Measurements from ENCODE around the gene ARID4A.
"Not testable (repeated sequence)": the region's sequence is repeated elsewhere in the genome, so short reads cannot be mapped to it uniquely, and the experiment has no call there.

ARID4A gene

DNA sequence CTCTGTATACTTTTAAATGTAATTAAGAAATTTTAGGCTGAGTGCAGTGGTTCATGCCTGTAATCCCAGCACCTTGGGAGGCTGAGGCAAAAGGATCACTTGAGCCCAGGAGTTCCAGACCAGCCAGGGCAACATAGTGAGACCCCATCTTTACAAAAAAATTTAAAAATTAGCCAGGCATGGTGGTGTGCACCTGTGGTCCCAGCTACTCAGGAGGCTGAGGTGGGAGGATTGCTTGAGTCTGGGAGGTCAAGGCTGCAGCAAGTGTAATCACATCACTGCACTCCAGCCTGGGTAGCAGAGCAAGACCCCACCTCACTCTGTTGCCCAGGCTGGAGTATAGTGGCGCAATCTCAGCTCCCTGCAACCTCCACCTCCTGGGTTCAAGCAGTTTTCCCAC, 63.9 kb downstream of the ARID4A start:
- DNase-seq, result not testable (repeated sequence)

DNA sequence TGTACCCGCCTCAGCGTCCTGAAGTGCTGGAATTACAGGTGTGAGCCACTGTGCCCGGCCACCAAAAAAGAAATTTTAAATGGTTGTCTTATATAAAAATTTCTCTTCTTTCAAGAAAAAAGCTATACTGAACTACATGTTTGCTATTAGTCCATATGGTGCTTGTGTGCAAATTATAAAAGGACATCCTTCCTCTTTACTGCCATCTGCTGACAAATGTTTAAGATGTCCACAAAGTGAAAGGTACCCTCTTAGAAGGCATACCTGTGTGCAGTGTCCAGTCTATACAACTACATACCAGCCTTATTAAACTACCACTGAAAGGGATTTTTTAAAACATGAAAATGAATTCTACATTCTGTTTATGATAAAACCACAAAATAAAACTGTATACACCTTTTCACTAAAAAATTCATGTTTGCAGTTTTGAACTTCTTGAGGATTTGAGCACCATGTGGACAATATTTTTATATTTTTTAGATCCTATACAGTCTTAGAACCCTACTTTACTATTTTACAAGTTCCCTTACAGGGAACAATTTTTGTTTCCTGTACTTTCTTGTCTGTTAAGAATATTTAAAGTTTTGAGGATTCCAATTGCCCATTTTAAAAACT, 64.5 kb downstream of the ARID4A start:
- DNase-seq, result peak in 1 of 5 donors; percentile 21

DNA sequence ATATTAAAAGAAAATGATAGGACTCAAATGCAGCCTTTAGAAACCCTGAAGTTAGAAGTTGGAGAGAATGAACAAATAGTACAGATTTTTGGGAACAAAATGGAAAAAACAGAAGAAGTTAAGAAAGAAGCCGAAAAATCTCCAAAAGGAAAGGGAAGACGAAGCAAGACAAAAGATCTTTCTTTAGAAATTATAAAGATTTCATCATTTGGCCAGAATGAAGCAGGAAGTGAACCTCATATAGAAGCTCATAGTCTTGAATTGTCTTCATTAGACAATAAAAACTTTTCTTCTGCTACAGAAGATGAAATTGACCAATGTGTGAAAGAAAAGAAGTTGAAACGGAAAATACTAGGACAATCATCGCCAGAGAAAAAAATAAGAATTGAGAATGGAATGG, 66.0 kb downstream of the ARID4A start:
- no peak for DNase-seq

DNA sequence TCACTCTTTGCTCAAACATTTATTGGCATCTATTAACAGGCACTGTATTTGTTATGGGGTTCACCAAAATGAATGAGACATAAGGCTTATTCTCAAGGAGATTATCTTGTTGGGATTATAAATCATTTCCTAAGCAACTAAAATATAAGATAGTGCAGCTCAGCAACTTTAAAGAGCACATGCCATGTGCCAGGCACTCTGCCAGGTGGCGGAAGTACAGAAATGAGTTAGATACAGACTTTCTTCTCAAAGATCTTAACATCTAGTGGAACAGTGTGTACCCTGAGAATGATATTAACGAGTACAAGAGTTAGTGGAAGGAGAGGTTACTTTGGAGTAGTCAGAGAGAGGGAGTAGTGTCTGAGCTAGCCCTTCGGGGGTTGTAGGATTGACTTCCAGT, 68.9 kb downstream of the ARID4A start:
- DNase-seq, result no peak

DNA sequence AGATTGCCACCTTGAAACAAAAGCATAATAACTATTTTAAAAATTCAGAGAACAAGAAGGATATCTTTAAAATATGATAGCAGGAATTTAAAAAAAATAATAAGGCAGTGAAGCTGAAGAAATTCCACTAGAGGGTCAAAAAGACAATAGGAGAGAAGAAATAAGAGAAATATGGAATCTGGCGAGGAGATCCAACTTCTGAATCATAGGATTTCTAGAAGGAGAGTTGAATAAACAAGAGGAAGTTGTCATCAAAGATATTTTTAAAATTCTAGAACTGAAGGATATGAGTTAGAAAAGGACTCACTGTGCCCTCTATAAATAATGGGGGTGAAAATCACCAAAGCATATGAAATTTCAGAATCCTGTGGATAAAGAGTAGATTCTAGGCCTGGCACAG, 70.6 kb downstream of the ARID4A start:
- DNase-seq, result no peak

DNA sequence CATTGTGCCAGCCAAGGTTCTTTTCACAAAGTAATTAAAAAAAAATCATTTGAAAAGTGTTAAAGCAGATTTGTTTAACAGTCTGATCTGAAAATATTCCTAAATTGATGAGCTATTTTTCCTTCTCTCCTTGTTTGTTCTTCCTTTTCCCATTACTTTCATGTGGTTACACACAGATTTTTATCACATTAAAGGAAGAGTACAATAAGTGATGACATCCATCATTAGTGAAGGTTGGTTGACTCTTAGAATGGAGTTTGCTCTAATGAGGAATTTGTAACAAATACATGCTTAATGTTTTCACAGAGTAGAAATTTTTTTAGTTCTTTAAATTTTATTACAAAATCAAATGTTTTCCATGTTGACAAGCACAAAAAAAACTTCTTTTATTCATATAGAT, 78.4 kb downstream of the ARID4A start:
- no peak for DNase-seq

DNA sequence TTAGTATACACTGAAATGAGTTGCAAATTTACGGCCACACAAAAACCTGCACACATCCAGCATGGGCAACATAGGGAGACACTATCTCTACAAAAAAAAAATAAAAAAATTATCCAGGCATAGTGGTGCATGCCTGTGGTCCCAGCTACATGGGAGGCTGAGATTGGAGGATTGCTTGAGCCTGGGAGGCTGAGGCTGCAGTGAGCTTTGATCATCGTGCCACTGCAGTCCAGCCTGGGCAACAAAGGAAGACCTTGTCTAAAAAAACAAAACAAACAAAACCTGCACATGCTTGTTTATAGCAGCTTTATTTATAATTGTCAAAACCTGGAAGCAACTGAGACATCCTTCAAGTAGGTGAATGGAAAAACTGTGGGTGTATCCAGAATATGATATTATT, 92.5 kb downstream of the ARID4A start:
- DNase-seq, result no peak

DNA sequence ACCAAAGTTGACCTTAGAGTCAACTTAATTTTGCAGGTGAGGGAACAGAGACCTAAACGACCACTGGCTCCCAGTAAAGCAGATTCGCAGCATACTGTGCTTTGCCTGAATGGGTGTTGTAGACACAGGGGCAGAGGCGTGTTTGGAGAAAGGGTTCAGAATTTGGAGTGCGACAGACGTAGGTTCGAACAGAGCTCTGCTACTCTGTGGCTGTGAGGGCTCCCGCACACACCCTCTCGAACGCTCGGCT, 97.1 kb downstream of the ARID4A start:
- DNase-seq, result no peak

DNA sequence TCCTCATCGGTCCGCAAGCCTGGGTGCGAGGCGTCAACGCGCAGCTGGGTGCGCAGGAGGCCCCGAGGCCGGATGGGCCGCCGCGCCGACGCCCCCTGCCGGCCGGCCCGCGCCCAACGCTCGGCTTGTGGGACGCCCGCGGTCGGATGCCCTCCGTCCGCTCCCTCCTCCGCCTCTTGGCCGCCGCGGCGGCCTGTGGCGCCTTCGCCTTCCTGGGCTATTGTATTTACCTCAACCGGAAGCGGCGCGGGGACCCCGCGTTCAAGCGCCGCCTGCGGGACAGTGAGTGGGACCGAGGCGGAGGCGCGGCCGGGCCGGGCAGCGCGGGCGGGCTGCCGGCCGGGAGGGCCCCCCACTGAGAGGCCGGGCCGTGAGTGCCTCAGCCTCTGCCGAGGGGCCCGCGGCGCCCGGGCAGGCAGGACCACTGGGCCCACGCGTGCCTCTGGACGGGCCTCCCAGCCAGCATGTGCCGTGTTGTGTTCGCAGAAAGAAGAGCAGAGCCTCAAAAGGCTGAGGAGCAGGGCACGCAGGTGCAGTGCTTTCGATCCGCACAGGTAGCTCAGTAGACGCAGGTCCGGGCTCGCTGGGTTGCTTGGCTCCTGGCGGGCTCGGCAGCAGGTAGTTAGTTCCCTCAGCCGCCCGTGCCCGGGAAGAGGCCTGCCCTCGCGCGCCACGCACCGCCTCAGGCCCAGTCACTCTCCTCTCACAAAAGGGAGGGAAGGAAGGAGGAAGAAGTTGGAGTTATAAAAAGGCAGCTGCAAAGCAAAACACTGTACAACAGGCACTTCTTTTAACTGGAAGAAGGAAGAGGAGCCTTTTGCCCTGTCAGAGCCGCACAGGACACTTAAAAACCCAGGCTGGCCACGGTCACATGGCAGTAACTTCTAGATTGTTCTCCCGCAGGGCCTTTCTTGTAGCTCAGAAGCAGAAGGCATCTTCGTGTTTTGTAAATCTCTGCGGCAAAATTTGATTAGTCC, 97.7 kb downstream of the ARID4A start, which contains the start of gene TOMM20L:
TSS of gene TOMM20L (plus strand) at position 119 of the 977 bp plus-strand sequence. CDS start at position 147, 28 bp downstream.
- peak; percentile 47 to 75 (median 54) for DNase-seq

DNA sequence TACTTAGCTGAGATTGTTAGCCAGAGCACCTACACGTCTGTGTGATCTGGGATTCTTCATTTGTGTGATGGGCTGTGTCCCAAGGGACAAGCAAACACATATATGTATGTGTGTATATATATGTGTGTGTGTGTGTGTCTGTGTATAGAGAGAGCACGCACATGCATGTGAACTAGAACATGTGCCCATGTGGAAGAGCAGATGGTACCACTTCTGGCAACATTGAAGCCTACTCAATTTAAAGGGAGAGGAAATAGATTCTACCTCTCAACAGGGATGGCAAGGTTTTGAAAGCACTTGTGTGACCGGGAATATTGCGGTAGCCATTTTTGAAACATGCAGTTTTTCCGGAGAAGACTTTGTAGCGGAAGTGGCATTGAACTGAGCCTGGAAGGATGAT, 98.8 kb downstream of the ARID4A start:
- DNase-seq, result no peak

DNA sequence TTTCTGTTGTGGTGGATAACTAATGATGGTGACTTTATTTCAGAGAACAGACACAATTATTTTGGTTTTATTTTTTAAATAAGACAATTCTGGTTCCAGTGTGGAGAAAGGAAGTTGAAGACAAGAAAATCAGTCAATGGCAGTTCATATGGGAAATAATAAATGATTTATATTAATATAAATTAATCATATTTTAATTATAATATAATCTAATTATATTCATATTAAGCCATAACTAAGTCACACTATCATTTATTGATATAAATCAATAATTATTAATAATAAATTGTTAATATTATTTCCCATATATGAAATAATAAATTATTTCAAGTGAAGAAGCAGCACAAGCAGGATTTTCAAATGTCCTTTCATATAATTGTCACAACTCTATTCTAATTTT, 100.1 kb downstream of the ARID4A start:
- no peak for DNase-seq

DNA sequence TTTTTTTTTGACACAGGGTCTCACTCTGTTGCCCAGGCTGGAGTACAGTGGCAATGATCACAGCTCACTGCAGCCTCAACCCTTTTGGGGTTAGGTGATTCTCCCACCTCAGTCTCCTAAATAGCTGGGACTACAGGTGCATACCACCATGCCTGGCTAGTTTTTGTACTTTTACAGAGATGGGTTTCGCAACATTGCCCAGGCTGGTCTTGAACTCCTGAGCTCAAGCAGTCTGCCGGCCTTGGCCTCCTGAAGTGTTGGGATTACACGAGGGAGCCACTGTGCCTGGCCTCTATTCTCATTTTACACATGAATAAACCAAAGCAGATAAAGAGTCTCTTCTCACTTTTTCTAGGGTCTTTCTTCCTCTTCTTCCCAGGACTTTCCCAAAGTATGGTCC, 100.5 kb downstream of the ARID4A start:
- no peak for DNase-seq

DNA sequence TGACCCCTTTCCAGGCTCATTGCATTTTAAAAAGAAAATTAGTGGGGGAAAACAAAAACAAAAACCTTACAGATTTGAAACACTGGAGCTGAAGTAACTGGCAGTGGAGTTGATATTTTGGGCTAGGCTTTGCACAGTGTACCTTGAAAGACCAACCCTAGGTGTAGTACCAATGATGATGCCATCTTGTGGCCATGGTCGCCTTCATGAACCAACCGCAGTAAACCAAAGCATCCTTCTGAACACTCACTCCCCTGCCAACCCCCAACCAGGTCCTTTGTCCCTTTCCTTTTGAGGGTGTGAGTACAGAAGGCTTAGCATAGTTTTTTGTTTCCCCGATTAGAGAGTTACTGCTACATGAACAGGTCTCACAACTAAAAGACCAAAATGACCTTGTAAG, 103.2 kb downstream of the ARID4A start:
- peak in 1 of 5 donors; percentile 7 for DNase-seq

DNA sequence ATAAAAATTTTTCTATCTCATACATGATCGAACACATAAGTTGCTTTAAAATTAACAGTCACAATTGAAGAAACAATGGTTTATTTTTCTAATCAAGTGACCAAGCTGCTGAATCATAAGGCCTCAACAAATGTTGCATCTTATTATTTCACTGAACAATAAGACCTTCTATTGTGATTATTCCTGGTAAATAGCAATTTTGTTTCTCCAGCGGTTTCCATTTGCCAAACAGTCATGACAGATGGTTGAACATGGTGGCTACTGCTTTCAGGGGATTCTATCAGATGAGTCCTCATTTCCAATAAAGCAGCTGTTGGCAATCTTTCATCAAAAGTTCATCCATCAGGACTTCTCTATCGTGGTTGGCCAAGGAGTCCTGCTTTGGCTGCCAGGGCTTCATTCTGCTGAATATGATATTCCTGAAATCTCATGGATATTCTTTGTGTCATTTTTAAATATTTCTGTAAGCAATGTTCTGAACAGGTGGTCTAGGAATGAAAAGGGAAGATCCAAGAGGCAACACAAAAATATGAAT, 110.4 kb downstream of the ARID4A start:
- DNase-seq, result no peak

DNA sequence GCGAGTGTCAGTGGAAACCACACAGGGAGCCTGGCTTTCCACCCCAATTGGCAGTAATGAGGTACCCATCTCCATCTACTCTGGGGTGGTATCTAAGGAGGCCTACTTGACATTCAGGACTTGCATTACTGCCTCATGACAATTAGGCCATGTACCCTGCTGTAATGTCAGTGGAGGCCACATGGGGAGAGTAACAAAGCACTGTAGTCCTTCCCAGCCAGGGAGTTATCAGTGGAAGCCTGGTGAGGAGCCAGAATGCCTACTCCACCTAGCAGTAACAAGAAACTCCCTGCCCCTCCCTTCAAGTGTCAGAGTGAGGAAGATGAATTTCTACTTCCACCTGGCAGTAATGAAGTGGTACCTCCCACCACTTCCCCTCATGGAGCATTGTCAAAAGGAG, 116.5 kb downstream of the ARID4A start:
- no peak for DNase-seq

DNA sequence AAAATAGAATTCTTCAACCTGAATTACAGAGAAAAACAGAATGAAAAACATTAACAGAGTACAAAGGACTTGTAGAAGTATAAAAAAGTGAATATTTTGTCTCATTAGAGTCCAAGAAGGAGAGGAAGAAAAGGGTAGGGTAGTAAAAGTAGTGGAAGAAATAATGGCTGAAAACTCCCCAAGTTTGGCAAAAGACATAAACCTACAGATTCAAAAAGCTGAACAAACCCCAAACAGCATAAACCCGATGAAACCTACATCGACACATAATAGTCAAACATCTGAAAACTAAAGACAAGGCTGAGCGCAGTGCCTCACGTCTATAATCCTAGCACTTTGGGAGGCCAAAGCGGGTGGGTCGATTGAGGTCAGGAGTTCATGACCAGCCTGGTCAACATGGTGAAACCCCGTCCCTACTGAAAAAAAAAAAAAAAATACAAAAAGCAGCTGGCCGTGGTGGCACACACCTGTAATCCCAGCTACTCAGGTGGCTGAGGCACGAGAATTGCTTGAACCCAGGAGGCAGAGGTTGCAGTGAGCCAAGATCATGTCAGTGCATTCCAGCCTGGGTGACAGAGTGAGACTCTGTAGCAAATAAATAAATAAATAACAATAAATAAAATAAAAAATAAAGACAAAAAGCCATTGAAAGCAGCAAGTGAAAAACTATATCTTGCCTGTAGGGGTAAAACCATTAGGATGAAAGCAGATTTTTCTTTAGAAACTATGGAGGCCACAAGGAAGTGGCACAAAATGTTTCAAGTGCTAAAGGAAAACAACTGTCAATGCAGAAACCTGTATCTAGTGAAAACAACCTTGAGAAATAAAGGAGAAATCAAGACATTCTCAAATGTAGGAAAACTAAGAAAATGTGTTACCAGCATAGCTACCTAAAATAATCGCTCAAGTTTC, 117.5 kb downstream of the ARID4A start:
- no peak for DNase-seq

DNA sequence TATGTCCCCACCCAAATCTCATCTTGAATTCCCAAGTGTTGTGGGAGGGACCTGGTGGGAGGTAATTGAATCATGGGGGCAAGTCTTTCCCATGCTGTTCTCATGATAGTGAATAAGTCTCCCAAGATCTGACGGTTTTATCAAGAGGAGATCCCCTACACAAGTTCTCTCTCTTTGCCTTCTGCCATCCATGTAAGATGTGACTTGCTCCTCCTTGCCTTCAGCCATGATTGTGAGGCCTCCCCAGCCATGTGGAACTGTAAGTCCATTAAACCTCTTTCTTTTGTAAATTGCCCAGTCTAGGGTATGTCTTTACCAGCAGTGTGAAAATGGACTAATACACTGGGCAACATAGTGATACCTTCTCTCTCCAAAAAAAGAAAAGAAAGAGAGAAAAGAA, 118.6 kb downstream of the ARID4A start:
- not testable (repeated sequence) for DNase-seq

Data from T-helper 1 cell (primary cell).